NCI-H446 treated with DMSO at 0.1 percent for 48 hours (cell line): ENCODE measurements around the gene OSCAR.

Source experiments
- DNase-seq: peaks from one replicate; lab custom pipeline; 2025; lab: John Stamatoyannopoulos, UW

The OSCAR gene

GRCh38 chr19:54100561-54100960, at the start of gene OSCAR:
TSS of gene OSCAR (minus strand) at chr19:54100803. CDS start at chr19:54100792, 11 bp downstream.
- DNase-seq: no peak

GRCh38 chr19:54149021-54149812, 48.6 kb upstream of the OSCAR start:
- no peak for DNase-seq

DNA sequence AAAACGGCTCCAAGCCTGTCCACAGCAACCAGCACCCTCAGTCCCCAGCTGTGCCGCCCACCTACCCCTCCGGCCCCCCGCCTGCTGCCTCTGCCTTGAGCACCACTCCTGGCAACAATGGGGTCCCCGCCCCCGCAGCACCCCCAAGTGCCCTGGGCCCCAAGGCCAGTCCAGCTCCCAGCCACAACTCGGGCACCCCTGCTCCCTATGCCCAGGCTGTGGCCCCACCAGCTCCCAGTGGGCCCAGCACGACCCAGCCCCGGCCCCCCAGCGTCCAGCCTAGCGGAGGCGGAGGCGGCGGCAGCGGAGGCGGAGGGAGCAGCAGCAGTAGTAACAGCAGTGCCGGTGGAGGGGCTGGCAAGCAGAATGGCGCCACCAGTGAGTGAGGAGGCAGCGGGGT, 47.6 kb upstream of the OSCAR start:
- no peak for DNase-seq

DNA sequence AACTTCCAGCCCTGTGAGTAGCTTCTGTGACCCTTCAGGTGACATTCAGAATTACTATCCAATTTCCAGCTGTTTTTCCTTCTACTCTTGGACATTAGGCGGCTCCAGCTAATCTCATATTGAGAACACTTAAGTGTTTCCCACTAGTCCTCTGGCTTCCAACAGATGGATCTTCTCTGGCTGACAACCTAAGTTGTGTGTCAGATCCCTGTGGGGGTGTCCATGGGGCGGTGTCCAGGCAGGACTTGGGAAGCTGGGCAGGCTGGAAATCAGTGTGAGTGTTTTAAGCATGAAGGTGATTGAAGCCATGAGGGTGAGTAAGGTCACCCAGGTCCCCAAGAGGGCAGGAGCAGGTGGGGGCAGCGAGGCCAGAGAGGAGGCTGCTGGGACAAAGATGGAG, 47.1 kb upstream of the OSCAR start:
- no peak for DNase-seq

DNA sequence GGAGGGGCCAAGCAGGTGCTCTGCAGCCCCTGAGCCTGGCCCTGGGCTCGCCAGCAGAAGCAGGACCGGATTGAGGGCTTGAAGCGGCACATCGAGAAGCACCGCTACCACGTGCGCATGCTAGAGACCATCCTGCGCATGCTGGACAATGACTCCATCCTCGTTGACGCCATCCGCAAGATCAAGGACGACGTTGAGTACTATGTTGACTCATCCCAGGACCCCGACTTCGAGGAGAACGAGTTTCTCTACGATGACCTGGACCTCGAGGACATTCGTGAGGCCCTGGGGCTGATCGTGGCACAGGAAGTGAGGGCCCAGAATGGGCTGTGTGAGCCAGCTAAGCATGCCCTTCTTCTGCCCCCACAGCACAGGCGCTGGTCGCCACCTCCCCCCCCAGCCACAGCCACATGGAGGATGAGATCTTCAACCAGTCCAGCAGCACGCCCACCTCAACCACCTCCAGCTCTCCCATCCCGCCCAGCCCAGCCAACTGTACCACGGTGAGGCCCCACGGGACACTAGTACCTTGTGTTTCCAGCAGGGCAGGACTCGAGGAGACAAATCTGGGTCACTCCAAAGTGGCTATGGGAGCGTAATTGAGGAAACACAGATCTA, 45.0 kb upstream of the OSCAR start:
- no peak for DNase-seq

DNA sequence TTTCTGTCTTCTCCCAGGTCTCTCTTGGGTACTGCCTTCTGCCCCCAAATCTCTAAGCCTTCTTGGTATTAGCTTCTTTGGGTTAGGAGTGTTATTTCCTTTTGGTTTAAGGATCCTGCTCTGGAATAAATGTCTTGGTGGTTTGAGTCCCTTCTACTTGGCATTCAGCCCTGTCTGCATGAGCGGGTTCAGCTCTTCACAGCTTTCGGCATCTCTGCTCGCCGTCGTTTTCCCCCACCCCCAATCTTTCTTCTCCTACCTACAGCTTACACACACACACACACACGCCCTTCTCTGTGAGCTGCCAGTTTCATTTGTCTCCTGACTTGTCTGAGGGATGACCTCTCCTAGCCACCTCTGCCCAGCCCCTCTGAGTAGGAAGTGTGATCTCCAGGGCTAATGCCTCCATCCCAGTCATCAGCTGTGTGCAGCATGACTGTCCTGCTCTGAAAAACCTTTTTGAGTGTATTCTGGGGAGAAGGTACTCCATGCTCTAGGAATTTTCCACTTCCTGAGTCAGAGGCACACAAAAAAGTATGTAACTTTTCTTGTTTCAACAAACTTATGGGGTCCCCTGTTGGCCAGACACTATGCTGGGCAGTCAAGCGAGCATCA, 41.7 kb upstream of the OSCAR start:
- DNase-seq: no peak

DNA sequence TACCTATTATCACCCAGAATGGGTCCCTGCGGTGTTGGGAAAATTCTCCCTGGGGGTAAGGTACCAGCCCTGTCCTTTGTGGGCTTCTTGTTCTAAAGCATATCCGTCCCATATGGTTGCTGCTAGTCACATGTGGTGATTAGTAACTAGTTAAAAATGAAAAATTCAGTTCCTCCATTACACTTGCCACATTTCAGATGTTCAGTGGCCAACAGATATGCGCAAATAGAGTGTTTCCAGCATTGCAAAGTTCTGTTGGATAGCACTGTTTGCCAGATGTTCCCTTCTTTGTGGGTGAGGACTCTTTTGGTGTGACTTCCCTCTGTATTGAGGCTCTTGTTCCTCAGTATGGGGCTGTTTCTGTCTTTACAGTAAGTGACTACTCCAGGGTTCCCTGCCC, 40.8 kb upstream of the OSCAR start:
- no peak for DNase-seq

DNA sequence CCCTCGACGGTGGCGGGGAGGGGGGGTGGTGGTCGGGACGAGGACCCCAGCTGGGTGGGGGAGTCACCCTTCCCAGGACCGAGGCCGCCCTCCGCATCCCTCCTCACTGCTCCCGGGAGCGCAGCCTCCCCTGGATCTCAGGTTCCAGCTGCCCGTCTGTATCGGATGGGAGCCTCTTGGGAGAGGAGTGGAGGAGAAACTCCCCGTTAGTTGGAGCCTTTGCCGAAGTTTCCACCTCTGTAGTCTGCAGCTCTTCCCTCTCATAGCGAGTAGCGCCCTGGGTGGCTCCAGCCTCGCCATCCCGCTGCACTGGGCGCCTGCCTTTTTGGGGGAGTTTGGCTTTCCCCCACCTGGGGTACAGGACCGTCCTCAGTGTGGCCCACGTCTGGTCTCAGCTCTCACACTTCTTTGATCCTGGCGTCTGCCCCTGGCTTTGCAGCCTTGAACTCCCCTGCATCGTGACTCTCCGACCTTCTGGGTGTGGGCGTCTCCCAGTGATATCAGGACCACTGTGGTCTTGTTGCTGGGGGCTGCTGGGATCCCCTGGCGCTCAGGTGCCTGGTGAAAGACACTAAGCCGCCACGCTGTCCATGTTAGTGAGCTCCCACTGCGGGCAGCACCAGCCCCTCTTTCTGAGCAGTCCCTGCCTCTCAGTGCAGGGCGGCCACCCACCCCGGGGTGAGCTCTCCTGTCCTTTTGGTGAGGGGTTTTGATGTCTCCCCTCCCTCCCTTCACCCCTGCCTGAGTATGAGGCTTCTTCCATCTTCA, 38.1 kb upstream of the OSCAR start:
- DNase-seq: no peak

DNA sequence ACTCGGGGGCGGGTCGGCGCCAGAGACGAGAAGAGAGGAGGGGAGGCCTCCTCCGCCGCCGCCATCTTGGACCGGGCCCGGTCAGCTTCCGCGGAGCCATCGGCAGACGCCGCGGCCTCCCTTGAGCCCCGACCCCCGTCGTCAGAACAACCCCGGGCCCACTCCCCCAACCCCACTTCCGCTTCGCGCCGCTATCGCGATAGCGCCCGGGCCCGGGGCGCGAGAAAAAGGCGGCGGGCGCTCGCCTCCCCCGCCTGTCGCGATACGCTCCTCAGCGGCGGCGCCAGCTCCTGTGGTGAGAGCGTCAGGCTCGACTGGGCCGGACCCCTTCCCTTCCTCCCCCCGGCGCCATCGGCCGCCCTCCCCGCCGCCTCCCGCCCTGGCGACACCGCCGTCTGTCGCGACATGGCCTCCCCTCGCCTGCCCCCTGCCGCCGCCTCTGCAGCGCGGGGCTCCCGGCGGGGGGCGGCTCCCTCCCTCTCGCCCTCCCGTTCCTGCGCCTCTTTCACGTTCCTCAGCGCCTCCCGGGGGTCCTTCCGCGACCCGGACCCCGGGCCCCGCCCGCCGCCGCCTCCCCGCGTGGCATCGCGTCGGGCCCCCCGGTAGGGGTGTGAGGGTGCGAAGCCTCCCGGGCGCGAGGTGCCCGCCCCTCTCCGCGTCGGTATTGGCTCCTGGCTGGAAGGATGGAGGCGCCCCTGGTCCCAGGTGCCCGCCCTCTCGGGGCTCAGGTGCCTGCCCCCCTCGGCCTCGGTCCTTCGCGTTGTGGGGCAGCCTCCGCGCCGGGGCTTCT, 37.3 kb upstream of the OSCAR start, which contains the start of gene CNOT3:
CNOT3 (plus strand) TSS at position 64 of the 790 bp plus-strand sequence. CDS start 5,217 bp downstream, outside the sequence.
- no peak for DNase-seq

DNA sequence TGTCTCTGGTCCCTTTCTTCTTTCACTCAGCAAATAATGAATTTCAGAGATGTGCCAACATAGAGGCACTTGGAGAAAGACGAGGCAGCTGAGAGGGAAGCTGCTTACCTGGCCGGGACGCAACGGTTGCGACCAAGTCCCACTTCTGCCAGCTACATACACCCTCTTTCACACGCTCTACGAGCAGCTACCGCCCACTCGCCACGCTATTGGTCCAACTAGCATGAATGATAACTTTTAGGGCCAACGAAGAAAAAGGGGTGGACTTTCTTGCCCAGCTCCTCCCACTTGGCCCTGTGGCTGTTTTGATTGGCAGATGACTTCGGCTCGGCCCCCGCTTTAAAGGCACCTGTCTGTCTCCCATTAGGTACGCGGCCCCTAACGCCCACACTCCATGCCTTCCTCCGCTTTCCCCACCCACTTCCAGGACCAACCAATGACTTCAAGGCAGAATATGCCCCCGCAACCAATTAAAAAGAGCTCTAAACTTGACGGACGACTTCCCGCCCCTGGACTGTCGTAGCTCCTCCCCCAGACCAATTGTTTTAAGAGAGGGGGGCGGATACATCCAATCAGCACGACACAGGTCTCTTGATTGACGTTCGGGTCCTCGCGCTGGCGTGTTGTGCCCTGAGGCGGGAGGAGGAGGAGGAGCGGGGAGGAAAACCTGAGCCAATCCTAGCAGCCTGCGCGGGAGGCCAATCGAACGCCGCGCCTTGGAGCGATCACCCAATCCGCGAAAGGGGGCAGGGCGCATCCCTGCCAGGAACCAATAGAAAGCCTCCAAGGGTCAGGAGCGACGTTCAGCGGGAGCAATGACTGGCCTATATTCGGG, 36.5 kb upstream of the OSCAR start:
- DNase-seq: peak; percentile 100

DNA sequence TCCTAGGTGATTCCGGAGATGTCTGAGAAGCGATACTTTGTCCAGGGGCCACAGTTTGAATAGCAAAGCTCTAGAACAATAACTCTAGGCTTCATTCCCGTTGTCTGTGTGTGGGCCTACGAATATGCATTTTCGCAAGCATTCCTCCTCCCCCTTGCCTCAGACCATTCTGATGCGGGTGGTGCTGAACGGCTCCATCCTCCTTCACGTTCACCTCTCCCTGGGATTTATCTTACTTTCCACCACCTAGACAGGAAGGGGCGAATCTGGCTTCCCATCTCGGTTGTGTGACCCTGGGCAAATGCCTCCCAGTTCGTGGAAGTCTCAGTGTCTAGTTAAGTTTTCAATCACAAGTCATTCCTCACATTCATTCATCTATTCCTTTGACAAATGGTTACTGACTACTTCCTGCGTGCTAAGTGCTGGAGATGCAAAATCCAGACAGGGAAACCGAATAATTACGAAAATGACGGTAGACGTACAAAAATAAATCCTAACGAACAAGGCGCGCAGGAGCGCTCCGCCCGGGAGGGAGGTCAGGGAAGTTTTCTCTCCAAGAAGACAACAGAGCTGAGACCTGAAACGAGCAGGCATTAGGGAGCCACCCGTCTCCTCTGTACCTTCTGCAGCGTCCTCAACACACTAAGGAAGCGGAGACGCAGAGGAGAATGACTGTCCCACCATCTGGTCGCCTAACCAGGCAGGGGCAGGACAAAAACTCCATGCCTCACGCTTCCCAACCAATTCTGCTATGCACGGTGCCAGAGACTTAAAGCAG, 35.7 kb upstream of the OSCAR start:
- no peak for DNase-seq

DNA sequence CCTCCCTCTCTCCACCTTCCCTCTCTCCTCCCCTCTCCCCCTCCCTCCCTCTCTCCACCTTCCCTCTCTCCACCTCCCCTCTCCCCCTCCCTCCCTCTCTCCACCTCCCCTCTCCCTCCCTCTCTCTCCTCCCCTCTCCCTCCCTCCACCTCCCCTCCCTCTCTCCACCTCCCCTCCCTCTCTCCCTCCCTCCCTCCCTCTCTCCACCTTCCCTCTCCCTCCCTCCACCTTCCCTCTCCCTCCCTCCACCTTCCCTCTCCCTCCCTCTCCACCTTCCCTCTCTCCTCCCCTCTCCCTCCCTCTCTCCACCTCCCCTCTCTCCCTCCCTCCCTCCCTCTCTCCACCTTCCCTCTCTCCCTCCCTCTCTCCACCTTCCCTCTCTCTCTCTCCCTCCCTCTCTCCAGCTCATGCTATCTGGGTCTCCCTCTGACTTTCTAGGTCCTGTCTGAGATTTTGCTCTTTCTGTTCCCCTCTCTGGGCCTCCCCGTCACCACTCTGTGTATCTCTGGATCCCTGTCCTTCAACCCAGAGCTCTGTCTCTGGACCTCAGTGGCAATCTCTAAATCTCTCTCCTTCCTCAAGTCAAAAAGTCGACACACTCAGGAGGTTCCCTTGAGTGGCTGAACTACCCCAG, 33.5 kb upstream of the OSCAR start:
- DNase-seq: no peak

- no peak for DNase-seq
Measured at GRCh38 chr19:54133312-54133956, 32.8 kb upstream of the OSCAR start.

DNA sequence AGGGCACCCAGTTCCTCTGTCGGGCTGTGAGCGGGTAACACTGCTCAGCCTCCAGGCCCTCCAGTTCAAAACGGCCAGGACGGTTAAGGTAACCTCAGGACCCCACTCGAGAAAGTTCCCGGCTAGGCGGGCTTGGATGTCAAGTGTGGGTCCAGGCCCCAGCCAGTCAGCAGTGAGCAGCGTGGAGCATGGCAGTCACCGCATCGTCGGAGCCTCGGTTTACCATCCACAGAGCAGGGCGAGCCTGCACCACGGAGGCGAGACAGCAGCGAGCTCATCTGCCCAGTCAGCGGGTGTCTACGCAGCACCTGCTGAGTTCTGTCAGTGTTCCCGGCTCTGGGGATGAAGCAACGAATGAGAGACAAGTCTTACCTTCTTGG, 29.0 kb upstream of the OSCAR start:
- no peak for DNase-seq

GRCh38 chr19:54128796-54129616, 28.4 kb upstream of the OSCAR start:
- no peak for DNase-seq

- DNase-seq: no peak
Measured at GRCh38 chr19:54128441-54128725, 27.8 kb upstream of the OSCAR start.

GRCh38 chr19:54127688-54128440, 27.3 kb upstream of the OSCAR start:
- DNase-seq: no peak

DNA sequence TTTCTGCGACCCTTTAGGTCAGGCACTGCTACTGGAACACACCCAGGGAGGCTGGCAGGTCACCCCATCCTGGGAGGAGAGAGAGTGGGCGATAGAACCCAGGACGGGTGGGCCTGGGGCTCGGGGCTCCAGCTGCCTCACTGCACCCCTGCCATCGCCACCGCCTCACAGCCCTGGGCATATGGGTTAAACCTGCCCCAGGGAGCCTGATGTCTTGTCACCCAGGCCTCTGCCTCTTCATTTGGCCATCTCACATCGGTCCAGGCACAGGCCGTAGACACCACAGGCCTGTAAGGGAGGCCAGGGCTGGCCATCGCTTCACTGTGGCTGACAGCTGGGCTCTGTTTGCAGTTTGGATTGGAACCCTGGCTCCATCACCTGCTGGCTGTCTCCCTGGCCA, 25.1 kb upstream of the OSCAR start:
- no peak for DNase-seq
